OCI-LY7 (cell line): ENCODE measurements around the gene FAM107B.

ENCODE experiments used
- EZH2phosphoT487 ChIP-seq: fragments of 200-600 bp; sonication (generic); IDR thresholded peaks from 2 replicates; pipeline ENCODE4 v1.6.1; 2018; ENCODE audit warnings: low read depth, borderline replicate concordance, mild to moderate bottlenecking, mixed run types, antibody characterized with exemption, low read length, moderate library complexity, mixed read lengths
- TF ChIP-seq, protein P1 (sequence below): fragments of 200-600 bp; sonication (generic); conservative IDR thresholded peaks from 2 replicates; pipeline ENCODE4 v1.5.1; 2014; ENCODE audit warnings: mild to moderate bottlenecking, antibody characterized with exemption, low read length, moderate library complexity, mixed read lengths

DNA sequence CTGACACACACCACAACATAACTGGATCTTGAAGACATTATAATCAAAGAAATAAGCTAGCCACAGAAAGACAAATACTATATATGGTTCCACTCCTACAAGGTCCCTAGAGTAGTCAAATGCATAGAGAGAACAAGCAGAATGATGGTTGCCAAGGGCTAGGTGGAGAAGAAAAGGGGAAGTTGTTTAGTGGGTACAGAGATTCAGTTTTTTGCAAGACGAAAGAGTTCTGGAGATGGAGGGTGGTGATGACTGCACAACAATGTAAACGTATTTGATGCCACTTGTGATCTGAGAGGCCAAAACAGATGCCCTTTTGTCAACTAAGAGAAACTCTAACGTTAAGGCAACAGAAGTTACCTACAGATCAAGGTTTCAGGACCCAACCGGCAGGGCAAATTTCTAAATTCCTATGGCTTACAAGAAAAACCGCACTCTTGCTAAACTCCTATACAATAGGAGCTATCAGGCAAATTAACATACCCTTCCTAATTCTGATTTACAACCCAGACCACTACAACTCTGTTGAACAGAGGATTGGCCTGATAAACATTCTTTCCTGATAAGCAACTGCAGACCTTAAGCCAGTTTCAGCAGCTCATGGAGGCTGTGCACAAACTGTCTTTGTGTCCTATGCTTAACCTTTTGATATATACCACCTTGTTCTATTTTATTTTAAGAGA lies 69.0 kb downstream of the FAM107B start:
- TF ChIP-seq, protein P1, sequence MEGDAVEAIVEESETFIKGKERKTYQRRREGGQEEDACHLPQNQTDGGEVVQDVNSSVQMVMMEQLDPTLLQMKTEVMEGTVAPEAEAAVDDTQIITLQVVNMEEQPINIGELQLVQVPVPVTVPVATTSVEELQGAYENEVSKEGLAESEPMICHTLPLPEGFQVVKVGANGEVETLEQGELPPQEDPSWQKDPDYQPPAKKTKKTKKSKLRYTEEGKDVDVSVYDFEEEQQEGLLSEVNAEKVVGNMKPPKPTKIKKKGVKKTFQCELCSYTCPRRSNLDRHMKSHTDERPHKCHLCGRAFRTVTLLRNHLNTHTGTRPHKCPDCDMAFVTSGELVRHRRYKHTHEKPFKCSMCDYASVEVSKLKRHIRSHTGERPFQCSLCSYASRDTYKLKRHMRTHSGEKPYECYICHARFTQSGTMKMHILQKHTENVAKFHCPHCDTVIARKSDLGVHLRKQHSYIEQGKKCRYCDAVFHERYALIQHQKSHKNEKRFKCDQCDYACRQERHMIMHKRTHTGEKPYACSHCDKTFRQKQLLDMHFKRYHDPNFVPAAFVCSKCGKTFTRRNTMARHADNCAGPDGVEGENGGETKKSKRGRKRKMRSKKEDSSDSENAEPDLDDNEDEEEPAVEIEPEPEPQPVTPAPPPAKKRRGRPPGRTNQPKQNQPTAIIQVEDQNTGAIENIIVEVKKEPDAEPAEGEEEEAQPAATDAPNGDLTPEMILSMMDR, result no peak
- TF ChIP-seq EZH2phosphoT487, result no peak
